ENCODE measurements around the gene ROR1. TPM values are rescaled to one million over a fixed set of nuclear protein-coding genes. Genes with fewer than 3 reads are reported as not detected.

ROR1 gene
- total RNA-seq, 2 experiments from 2014 or later, result not detected

DNA sequence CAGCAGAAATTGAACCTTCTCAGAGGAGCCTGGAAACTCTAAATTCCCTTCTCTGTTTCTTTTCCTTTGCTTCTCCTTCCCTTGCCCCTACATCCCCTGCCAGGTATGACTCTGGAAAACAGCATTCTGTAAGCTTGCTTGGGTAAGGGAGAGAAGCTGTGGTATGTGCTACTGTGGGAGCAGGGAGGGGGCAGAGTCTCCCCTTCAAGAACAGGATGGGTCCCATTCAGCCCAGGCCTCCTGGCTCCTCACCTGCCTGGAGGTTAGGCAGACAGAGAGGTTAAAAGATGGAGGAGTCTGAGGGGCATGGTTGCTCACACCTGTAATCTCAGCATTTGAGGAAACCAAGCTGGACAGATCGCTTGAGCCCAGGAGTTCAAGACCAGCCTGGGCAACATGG, 389.0 kb downstream of the ROR1 start:
- Mint-ChIP-seq H3K27ac (no peak overlapping the region), H3K27me3 (peaks cover 3% of the 10 kb centered on the region), H3K4me1 (ENCODE audit: low read depth) (no peaks in the 10 kb centered on the region), H3K9me3 (no peaks in the 10 kb centered on the region), H3K36me3 (ENCODE audit: low read depth) (no peaks in the 10 kb centered on the region), H3K4me3 (no peak overlapping the region)
- ATAC-seq (no peak), DNase-seq (no peak)
- CTCF ChIA-PET, result interaction anchor here (0.7 kb wide), 1 partner anchor 84 kb away, joined by 3 read pairs; no protein-coding TSS in a partner anchor
- intact Hi-C loops (cut with micrococcal nuclease), result no loop called here
- POLR2A ChIA-PET, result no interaction called here
- TF ChIP-seq, protein P1, sequence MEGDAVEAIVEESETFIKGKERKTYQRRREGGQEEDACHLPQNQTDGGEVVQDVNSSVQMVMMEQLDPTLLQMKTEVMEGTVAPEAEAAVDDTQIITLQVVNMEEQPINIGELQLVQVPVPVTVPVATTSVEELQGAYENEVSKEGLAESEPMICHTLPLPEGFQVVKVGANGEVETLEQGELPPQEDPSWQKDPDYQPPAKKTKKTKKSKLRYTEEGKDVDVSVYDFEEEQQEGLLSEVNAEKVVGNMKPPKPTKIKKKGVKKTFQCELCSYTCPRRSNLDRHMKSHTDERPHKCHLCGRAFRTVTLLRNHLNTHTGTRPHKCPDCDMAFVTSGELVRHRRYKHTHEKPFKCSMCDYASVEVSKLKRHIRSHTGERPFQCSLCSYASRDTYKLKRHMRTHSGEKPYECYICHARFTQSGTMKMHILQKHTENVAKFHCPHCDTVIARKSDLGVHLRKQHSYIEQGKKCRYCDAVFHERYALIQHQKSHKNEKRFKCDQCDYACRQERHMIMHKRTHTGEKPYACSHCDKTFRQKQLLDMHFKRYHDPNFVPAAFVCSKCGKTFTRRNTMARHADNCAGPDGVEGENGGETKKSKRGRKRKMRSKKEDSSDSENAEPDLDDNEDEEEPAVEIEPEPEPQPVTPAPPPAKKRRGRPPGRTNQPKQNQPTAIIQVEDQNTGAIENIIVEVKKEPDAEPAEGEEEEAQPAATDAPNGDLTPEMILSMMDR (IDR thresholded peaks at IDR 0.05), result no peak

DNA sequence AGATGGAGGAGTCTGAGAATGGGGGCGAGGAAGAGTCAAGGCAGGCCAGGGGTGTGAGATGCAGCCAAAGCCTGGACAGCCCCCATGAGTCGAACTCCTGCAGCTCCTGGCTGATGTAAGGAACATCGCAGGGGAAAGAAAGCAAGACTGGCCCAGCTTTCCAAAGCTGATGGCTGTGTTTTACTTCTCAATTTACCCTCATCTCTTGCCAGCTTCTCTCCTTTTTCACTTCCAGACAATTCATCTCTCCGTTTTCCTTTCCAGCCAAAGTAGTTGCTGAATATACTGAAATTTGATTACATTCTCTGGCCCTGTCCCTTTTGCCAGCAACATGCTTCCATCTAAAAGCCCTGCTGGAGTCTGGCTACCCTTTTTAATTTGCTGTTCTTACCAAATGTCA, 389.6 kb downstream of the ROR1 start:
- Mint-ChIP-seq H3K36me3 (ENCODE audit: low read depth) (no peaks in the 10 kb centered on the region), H3K9me3 (no peaks in the 10 kb centered on the region), H3K27ac (no peak overlapping the region), H3K4me1 (ENCODE audit: low read depth) (no peaks in the 10 kb centered on the region), H3K27me3 (peaks cover 3% of the 10 kb centered on the region), H3K4me3 (no peak overlapping the region)
- DNase-seq (no peak), ATAC-seq (no peak)
- intact Hi-C loops (cut with micrococcal nuclease), result no loop called here
- ChIA-PET POLR2A (no interaction called here), CTCF (interaction anchor here (0.7 kb wide), 1 partner anchor 83 kb away, joined by 3 read pairs; no protein-coding TSS in a partner anchor)
- TF ChIP-seq, protein P1 (IDR thresholded peaks at IDR 0.05), result no peak

DNA sequence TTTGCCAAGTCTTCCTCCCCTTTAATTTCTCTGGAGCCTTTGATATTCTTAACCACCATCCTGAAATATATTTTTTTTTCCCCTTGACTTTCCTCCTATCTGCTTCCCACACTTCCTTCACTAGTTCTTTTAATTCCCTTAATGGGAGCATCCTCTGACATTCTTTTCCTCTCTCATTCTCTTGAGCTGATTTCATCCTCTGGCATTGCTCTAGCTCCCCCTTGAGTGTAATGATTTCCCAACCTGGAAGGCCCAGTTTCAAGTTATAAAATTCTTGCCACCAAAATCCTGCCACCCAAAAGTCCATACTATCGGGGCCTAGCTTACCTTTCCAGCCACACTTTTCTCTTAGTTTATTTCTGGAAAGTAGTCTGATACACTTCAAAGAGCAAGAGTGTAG, 390.2 kb downstream of the ROR1 start:
- no peak overlapping the region for H3K4me3 Mint-ChIP-seq

GRCh38 chr1:64166629-64167028, 392.8 kb downstream of the ROR1 start:
- Mint-ChIP-seq H3K27me3 (peaks cover 8% of the 10 kb centered on the region), H3K27ac (no peak overlapping the region), H3K4me1 (ENCODE audit: low read depth) (peaks cover 9% of the 10 kb centered on the region), H3K36me3 (ENCODE audit: low read depth) (no peaks in the 10 kb centered on the region), H3K4me3 (no peak overlapping the region), H3K9me3 (no peaks in the 10 kb centered on the region)
- intact Hi-C loops (cut with micrococcal nuclease), result no loop called here
- POLR2A ChIA-PET, result no interaction called here
- CTCF ChIA-PET, result no interaction called here
- ATAC-seq (no peak), DNase-seq (no peak)
- TF ChIP-seq, protein P1 (IDR thresholded peaks at IDR 0.05), result no peak

More for the DNA sequence above, 390.2 kb downstream of the ROR1 start:
- POLR2A ChIA-PET, result no interaction called here
- TF ChIP-seq, protein P1 (IDR thresholded peaks at IDR 0.05), result no peak
- DNase-seq (no peak), ATAC-seq (no peak)
- H3K4me1 Mint-ChIP-seq (ENCODE audit: low read depth), result no peaks in the 10 kb centered on the region
- no peaks in the 10 kb centered on the region for H3K36me3 Mint-ChIP-seq (ENCODE audit: low read depth)
- no peak overlapping the region for H3K27ac Mint-ChIP-seq
- peaks cover 3% of the 10 kb centered on the region for H3K27me3 Mint-ChIP-seq
- CTCF ChIA-PET, result no interaction called here
- intact Hi-C loops (cut with micrococcal nuclease), result no loop called here
- H3K9me3 Mint-ChIP-seq, result no peaks in the 10 kb centered on the region

DNA sequence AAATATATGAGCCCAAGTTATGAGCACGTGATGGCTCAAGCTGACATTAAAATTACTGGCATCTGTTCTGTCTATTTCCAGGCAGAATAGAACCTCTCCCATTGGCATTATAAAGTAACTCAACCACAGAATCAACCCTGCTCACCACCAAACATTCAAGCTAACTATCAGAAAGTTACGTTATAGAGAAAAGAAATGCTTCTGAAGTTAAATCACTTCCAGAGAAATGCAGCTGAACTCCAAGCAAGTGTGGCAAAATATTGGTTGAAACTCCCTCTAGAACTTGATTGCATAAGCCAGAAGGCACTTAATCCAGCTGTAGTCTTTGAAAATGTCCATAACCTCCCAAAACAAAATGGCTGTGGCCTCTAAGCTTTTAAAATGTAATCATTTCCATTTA, 393.4 kb downstream of the ROR1 start:
- Mint-ChIP-seq H3K9me3 (no peaks in the 10 kb centered on the region), H3K36me3 (ENCODE audit: low read depth) (no peaks in the 10 kb centered on the region), H3K4me3 (no peak overlapping the region), H3K27me3 (peaks cover 8% of the 10 kb centered on the region), H3K27ac (no peak overlapping the region), H3K4me1 (ENCODE audit: low read depth) (peaks cover 15% of the 10 kb centered on the region)
- intact Hi-C loops (cut with micrococcal nuclease), result no loop called here
- ATAC-seq, result no peak
- ChIA-PET POLR2A (no interaction called here), CTCF (no interaction called here)
- no peak for DNase-seq
- TF ChIP-seq, protein P1 (IDR thresholded peaks at IDR 0.05), result no peak

Measured in activated CD8-positive, alpha-beta T cell treated with anti-CD3 and anti-CD28 coated beads for 36 hours (primary cell).